CD8-positive, alpha-beta memory T cell (primary cell): ENCODE measurements around the gene USP40. TPM values are rescaled to one million over a fixed set of nuclear protein-coding genes. Genes with fewer than 3 reads are reported as not detected.

Experiments
- CTCF ChIA-PET: fragments of 350-600 bp; sonication (Branson Sonifier 250); formaldehyde crosslinking; loops from one replicate; lab custom pipeline; 2021; ENCODE audit warnings: antibody characterized with exemption; lab: Charles Lee
- POLR2A ChIA-PET: fragments of 350-600 bp; sonication (Branson Sonifier 250); formaldehyde crosslinking; loops from one replicate; lab custom pipeline; 2021; ENCODE audit warnings: antibody characterized with exemption; lab: Charles Lee
- DNase-seq, 5 donors: peaks; one replicate each; pipeline versions ENCODE4 v3.0.0 to v3.0.0-alpha.2; 2020 to 2022; ENCODE audit warnings: mixed read lengths in 1 of 5
- H3K27ac ChIP-seq: one replicate; pipeline ENCODE4 v1.7.0; 2013; ENCODE audit warnings: low read depth, mild to moderate bottlenecking, low read length, moderate library complexity
- H3K27me3 ChIP-seq: 2 replicates; pipeline ENCODE4 v1.7.0; 2013; ENCODE audit warnings: low read length, mild to moderate bottlenecking; ENCODE audit not compliant: insufficient read depth, poor library complexity, severe bottlenecking
- H3K36me3 ChIP-seq: 2 replicates; pipeline ENCODE4 v1.7.0; 2013; ENCODE audit warnings: mild to moderate bottlenecking, low read length, moderate library complexity; ENCODE audit not compliant: insufficient read depth
- H3K4me1 ChIP-seq: 2 replicates; pipeline ENCODE4 v1.7.0; 2013; ENCODE audit warnings: mild to moderate bottlenecking, low read length, moderate library complexity; ENCODE audit not compliant: insufficient read depth
- H3K4me3 ChIP-seq: 2 replicates; pipeline ENCODE4 v1.7.0; 2013; ENCODE audit warnings: mild to moderate bottlenecking, low read length
- H3K9me3 ChIP-seq: 2 replicates; pipeline ENCODE4 v1.7.0; 2013; ENCODE audit warnings: mild to moderate bottlenecking, low read length
- H3K27ac Mint-ChIP-seq, 8 donors: one replicate each; pipeline ENCODE4 v1.8.0; 2020 to 2021; ENCODE audit warnings: mixed read lengths in 8 of 8, mild to moderate bottlenecking in 6 of 8, inconsistent platforms in 3 of 8, moderate library complexity in 3 of 8
- H3K27me3 Mint-ChIP-seq, 2 donors: one replicate each; pipeline ENCODE4 v1.8.0; 2020 to 2021; ENCODE audit warnings: mixed read lengths in 2 of 2, mild to moderate bottlenecking in 1 of 2, moderate library complexity in 1 of 2
- H3K36me3 Mint-ChIP-seq, 3 donors: one replicate each; pipeline ENCODE4 v1.8.0; 2020 to 2021; ENCODE audit warnings: mixed read lengths in 3 of 3, inconsistent platforms in 1 of 3, mild to moderate bottlenecking in 1 of 3
- H3K4me1 Mint-ChIP-seq, 3 donors: one replicate each; pipeline ENCODE4 v1.8.0; 2020 to 2021; ENCODE audit warnings: mixed read lengths in 3 of 3, inconsistent platforms in 1 of 3, mild to moderate bottlenecking in 1 of 3
- H3K4me3 Mint-ChIP-seq, 7 donors: one replicate each; pipeline ENCODE4 v1.8.0; 2020 to 2021; ENCODE audit warnings: mixed read lengths in 7 of 7, mild to moderate bottlenecking in 6 of 7, moderate library complexity in 4 of 7, inconsistent platforms in 2 of 7
- H3K9me3 Mint-ChIP-seq, 5 donors: one replicate each; pipeline ENCODE4 v1.8.0; 2020 to 2022; ENCODE audit warnings: mixed read lengths in 5 of 5, mild to moderate bottlenecking in 3 of 5, moderate library complexity in 2 of 5, inconsistent platforms in 1 of 5
- polyA plus RNA-seq: library from polyadenylated mRNA; unstranded; fragments of 300-500 nt; fragmentation: Illumina TruSeq; gene quantifications from one replicate; pipeline ENCODE4 v1.2.3, GENCODE V29; 2021
- total RNA-seq, 2 experiments: library from RNA; stranded (reverse); gene quantifications; one replicate each; pipeline ENCODE4 v1.2.3, GENCODE V29; 2021

USP40 gene
- total and polyA plus RNA-seq, 3 experiments from 2014 or later, result 5.4 to 14.8 (median 13.3) TPM

GRCh38 chr2:233455491-233455890, 111.1 kb downstream of the USP40 start:
- H3K27me3 ChIP-seq, result no peaks in the 10 kb centered on the region

GRCh38 chr2:233455006-233455405, 111.6 kb downstream of the USP40 start:
- H3K4me3 Mint-ChIP-seq, result no peak overlapping the region
- H3K27ac Mint-ChIP-seq, result no peak overlapping the region
- Histone ChIP-seq H3K4me3 (no peak overlapping the region), H3K4me1 (no peaks in the 10 kb centered on the region), H3K27me3 (no peaks in the 10 kb centered on the region), H3K36me3 (peaks cover 77% of the 10 kb centered on the region), H3K9me3 (no peaks in the 10 kb centered on the region), H3K27ac (no peak overlapping the region)
- CTCF ChIA-PET, result interaction anchor here (1.2 to 2.2 kb wide), 2 partner anchors 8 to 11 kb away, joined by 3 to 7 read pairs; no protein-coding TSS in a partner anchor
- peak in 1 of 5 donors; percentile 26 for DNase-seq
- H3K4me1 Mint-ChIP-seq, result no peaks in the 10 kb centered on the region
- peaks cover 0 to 4% of the 10 kb centered on the region in 2 donors for H3K27me3 Mint-ChIP-seq
- H3K9me3 Mint-ChIP-seq, result no peaks in the 10 kb centered on the region
- POLR2A ChIA-PET, result no interaction called here
- H3K36me3 Mint-ChIP-seq, result peaks cover 13 to 99% (median 24%) of the 10 kb centered on the region in 3 donors

More at GRCh38 chr2:233455491-233455890, 111.1 kb downstream of the USP40 start:
- H3K9me3 ChIP-seq, result no peaks in the 10 kb centered on the region
- no peaks in the 10 kb centered on the region for H3K4me1 Mint-ChIP-seq
- POLR2A ChIA-PET, result no interaction called here
- DNase-seq, result peak in 1 of 5 donors; percentile 20
- no peaks in the 10 kb centered on the region for H3K9me3 Mint-ChIP-seq
- H3K4me1 ChIP-seq, result no peaks in the 10 kb centered on the region
- no peak overlapping the region for H3K4me3 ChIP-seq
- peaks cover 0 to 4% of the 10 kb centered on the region in 2 donors for H3K27me3 Mint-ChIP-seq
- no peak overlapping the region for H3K27ac Mint-ChIP-seq
- no peak overlapping the region for H3K27ac ChIP-seq
- H3K36me3 Mint-ChIP-seq, result peaks cover 13 to 99% (median 25%) of the 10 kb centered on the region in 3 donors
- H3K36me3 ChIP-seq, result peaks cover 77% of the 10 kb centered on the region
- H3K4me3 Mint-ChIP-seq, result no peak overlapping the region
- CTCF ChIA-PET, result interaction anchor here (1.2 to 2.2 kb wide), 2 partner anchors 9 to 12 kb away, joined by 3 to 7 read pairs; no protein-coding TSS in a partner anchor

DNA sequence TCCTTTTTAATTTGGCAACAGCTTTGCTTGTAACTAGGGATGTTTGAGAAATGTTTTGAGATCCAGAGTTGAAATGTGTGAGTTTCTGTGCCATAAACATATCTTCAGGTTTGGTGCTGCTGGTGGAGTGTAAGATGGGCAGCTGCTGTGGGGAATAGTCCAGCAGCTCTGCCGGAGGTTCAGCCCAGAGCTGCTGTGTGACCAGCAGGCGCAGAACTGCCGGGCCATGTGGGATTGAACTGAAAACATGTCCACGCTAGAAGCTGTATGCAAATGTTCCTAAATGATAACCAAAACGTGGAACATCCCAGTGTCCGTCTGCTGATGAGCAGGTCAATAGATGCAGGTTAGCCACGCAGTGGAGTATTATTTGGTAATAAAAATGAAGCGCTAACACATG, 112.7 kb downstream of the USP40 start:
- ChIA-PET CTCF (interaction anchor here (1.5 kb wide), 1 partner anchor 11 kb away, joined by 6 read pairs; no protein-coding TSS in a partner anchor), POLR2A (interaction anchor here (0.6 kb wide), 1 partner anchor 651 kb away, joined by 5 read pairs; no protein-coding TSS in a partner anchor)

DNA sequence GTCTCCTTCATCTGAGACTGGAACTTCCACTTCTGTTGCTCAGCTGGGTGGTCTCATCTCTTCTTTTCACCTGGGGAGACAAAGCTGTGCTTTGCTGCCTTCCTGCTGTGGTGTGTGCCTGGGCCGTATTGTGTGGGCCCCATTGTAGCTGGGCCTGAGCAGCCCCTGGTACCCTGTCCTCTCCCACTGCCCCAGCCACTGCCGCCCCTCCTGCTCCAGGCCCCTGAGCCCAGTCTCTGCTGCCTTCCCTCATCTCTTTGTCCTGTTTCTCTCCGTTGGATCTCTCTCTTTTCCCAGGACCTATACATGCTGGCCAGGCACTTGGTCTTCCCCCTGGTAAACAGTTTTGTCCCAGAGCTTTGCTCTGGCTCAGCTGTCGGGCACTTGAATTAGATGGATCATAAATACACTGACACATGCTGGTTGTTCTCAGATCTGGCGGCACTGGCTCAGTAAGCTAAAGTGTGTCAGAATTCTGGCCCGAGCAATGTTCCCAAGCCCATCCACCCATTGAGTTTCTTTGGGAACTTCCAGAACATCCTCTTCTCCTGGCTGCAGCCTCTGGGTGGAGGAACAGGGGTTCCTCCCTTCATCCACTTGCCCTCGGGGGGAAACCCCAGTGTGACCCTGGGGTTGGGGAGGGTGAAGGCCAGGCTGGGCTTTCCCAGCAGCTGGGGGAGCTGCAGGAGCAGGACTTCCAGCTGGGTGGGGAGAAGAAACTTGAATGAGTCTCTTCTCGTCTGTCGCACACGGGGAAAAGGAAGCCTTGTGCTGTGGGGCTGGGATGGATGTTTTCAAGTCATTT, 113.3 kb downstream of the USP40 start:
- H3K4me1 ChIP-seq, result no peaks in the 10 kb centered on the region
- H3K27me3 ChIP-seq, result no peaks in the 10 kb centered on the region
- POLR2A ChIA-PET, result interaction anchor here (0.6 kb wide), 1 partner anchor 650 kb away, joined by 5 read pairs; no protein-coding TSS in a partner anchor
- H3K9me3 ChIP-seq, result no peaks in the 10 kb centered on the region
- Mint-ChIP-seq H3K27ac (no peak overlapping the region), H3K9me3 (no peaks in the 10 kb centered on the region), H3K4me3 (no peak overlapping the region), H3K4me1 (no peaks in the 10 kb centered on the region), H3K27me3 (peaks cover 0 to 4% of the 10 kb centered on the region in 2 donors), H3K36me3 (peaks cover 15 to 100% (median 25%) of the 10 kb centered on the region in 3 donors)
- H3K4me3 ChIP-seq, result no peak overlapping the region
- CTCF ChIA-PET, result interaction anchor here (1.5 kb wide), 1 partner anchor 11 kb away, joined by 6 read pairs; no protein-coding TSS in a partner anchor
- peaks cover 82% of the 10 kb centered on the region for H3K36me3 ChIP-seq
- DNase-seq, result peak in 1 of 5 donors; percentile 30
- no peak overlapping the region for H3K27ac ChIP-seq

More for the DNA sequence above, 112.7 kb downstream of the USP40 start:
- H3K36me3 ChIP-seq, result peaks cover 77% of the 10 kb centered on the region
- H3K36me3 Mint-ChIP-seq, result peaks cover 13 to 99% (median 25%) of the 10 kb centered on the region in 3 donors
- DNase-seq, result no peak
- H3K27ac ChIP-seq, result no peak overlapping the region
- H3K4me3 ChIP-seq, result no peak overlapping the region
- H3K4me1 ChIP-seq, result no peaks in the 10 kb centered on the region
- H3K9me3 ChIP-seq, result no peaks in the 10 kb centered on the region
- no peaks in the 10 kb centered on the region for H3K4me1 Mint-ChIP-seq
- H3K27me3 ChIP-seq, result no peaks in the 10 kb centered on the region
- H3K27me3 Mint-ChIP-seq, result peaks cover 0 to 4% of the 10 kb centered on the region in 2 donors
- peak overlapping the region in 1 of 8 donors; percentile 43 for H3K27ac Mint-ChIP-seq
- no peak overlapping the region for H3K4me3 Mint-ChIP-seq
- H3K9me3 Mint-ChIP-seq, result no peaks in the 10 kb centered on the region

- Mint-ChIP-seq H3K9me3 (no peaks in the 10 kb centered on the region), H3K36me3 (peaks cover 9 to 98% (median 22%) of the 10 kb centered on the region in 3 donors), H3K4me3 (no peak overlapping the region), H3K27me3 (peaks cover 0 to 4% of the 10 kb centered on the region in 2 donors), H3K27ac (no peak overlapping the region), H3K4me1 (peaks cover 0 to 2% (median 0%) of the 10 kb centered on the region in 3 donors)
- ChIA-PET CTCF (interaction anchor here (0.7 to 1.0 kb wide), 2 partner anchors 9 to 13 kb away, joined by 3 read pairs; no protein-coding TSS in a partner anchor), POLR2A (no interaction called here)
- H3K27ac ChIP-seq, result no peak overlapping the region
- H3K27me3 ChIP-seq, result no peaks in the 10 kb centered on the region
- H3K36me3 ChIP-seq, result peaks cover 83% of the 10 kb centered on the region
- peak in 1 of 5 donors; percentile 15 for DNase-seq
- H3K4me3 ChIP-seq, result no peak overlapping the region
- H3K4me1 ChIP-seq, result no peaks in the 10 kb centered on the region
- H3K9me3 ChIP-seq, result no peaks in the 10 kb centered on the region
Observed at GRCh38 chr2:233451950-233452349, 114.6 kb downstream of the USP40 start.

GRCh38 chr2:233450864-233451575, 115.6 kb downstream of the USP40 start:
- Mint-ChIP-seq H3K27ac (no peak overlapping the region), H3K27me3 (peaks cover 0 to 4% of the 10 kb centered on the region in 2 donors), H3K4me1 (peaks cover 0 to 2% (median 0%) of the 10 kb centered on the region in 3 donors), H3K9me3 (no peaks in the 10 kb centered on the region), H3K36me3 (peaks cover 9 to 95% (median 23%) of the 10 kb centered on the region in 3 donors), H3K4me3 (no peak overlapping the region)
- ChIA-PET CTCF (no interaction called here), POLR2A (no interaction called here)
- H3K36me3 ChIP-seq, result peaks cover 84% of the 10 kb centered on the region
- no peaks in the 10 kb centered on the region for H3K9me3 ChIP-seq
- H3K27me3 ChIP-seq, result no peaks in the 10 kb centered on the region
- DNase-seq, result peak in 1 of 5 donors; percentile 34
- H3K4me3 ChIP-seq, result no peak overlapping the region
- no peak overlapping the region for H3K27ac ChIP-seq
- H3K4me1 ChIP-seq, result no peaks in the 10 kb centered on the region

DNA sequence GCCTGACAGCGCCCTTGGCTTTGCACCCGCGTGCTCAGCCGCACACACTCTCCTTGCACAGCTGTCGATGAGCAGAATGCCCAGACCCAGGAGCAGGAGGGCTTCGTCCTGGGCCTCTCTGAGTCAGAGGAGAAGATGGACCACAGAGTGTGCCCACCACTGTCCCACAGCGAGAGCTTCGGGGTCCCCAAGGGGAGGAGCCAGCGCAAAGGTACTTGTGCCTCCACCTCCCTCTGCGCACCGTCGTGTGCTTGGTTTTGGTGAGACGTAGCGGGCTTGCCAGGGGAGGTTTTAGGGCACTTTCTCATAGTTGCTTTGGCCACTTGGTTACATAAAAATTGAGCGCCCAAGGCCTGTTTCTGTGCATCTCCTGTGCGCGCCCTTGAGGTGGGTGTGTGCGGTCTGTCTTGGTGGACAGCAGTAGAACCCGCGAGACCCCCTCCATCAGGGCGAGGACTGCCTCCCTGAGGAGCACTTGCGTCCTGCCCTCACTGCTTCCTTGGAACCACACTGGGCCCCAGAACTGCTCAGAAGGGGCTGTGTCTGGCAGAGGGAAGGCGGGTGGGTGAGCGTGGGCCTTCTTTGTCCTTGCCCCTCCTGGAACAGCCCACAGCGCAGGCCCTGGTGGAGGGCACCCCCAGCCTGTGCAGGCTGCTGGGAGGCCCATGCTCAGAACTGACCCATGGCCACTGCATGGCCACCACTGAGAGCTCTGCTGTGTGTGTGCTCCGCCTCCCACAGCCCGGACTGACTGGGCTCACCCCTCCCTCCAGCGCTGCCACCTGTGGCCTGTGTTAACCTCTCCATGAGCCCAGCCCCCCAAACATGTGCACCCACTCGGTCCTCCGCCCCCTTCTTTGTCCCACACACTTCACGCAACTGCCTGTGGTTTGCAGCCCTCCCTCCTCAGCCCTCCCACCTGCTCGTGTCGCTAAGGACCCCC, 116.4 kb downstream of the USP40 start:
- Histone ChIP-seq H3K4me1 (no peaks in the 10 kb centered on the region), H3K9me3 (no peaks in the 10 kb centered on the region), H3K27ac (no peak overlapping the region), H3K27me3 (no peaks in the 10 kb centered on the region), H3K4me3 (no peak overlapping the region), H3K36me3 (peaks cover 83% of the 10 kb centered on the region)
- H3K27me3 Mint-ChIP-seq, result peaks cover 0 to 4% of the 10 kb centered on the region in 2 donors
- peak in 1 of 5 donors; percentile 45 for DNase-seq
- H3K4me3 Mint-ChIP-seq, result no peak overlapping the region
- no peak overlapping the region for H3K27ac Mint-ChIP-seq
- H3K9me3 Mint-ChIP-seq, result no peaks in the 10 kb centered on the region
- H3K36me3 Mint-ChIP-seq, result peaks cover 9 to 95% (median 24%) of the 10 kb centered on the region in 3 donors
- POLR2A ChIA-PET, result no interaction called here
- CTCF ChIA-PET, result interaction anchor here (4.0 kb wide), 1 partner anchor 47 kb away, joined by 22 read pairs; no protein-coding TSS in a partner anchor
- H3K4me1 Mint-ChIP-seq, result peaks cover 0 to 2% (median 0%) of the 10 kb centered on the region in 3 donors
